Cortex of kidney (tissue), 1 donor: ENCODE measurements around the gene SLC1A2.

Experiments
- DNase-seq: peaks from one replicate; lab custom pipeline; 2025; lab: John Stamatoyannopoulos, UW

Gene SLC1A2

DNA sequence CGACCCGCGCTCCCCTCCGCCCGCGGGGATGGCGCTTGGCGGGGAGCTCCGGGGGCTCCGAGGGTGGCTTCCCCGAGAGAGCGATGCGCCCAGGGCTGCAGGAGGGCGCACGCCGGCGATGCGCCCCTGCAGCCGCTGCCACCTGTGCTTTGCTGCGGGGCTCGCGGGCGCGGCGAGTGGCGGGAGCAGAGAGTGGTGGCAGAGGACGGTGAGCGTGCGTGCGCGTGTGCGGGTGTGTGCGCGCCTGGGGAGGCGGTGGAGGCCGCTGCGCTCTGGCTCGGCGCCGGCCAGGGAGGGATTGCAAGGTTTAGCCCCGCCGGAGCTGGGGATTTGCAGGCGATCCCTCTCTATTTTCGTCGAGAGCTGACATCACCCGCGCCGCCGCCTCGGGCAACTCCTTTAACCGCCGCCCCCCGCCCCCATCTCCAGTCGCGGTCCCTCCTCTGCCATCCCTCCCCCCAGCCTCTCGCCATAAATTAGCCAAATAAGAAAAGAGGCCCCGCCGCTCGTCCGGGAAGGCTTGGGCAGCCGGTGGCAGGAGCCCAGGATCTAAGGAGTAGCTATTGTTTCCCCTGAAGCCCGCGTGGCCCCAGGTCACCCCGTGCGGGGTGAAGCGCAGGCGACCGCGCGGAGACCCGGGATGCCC is at the start of gene SLC1A2:
SLC1A2 (minus strand) TSS at position 375 of the 646 bp plus-strand sequence. CDS start 592 bp downstream, outside the sequence.
- no peak for DNase-seq

DNA sequence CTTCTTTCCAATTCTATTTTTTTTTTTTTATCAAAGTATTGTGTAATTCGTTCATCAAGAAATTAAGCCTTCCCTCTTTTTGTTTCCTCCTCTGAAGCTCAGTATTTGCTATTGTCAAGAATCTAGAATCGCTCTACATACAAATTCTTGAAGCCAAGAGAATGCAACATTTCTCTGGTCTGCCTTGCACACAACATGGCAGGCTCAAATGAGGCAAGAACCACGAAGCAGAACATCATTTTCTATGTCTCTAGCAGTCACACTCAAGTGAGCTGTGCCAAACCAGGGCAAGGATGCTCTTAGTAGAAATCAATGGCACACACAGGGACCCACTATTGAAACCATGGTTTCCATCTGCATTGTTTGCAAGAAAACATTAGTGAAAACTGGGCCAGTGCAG is 46.7 kb upstream of the SLC1A2 start:
- DNase-seq, result no peak

GRCh38 chr11:35464308-35464707 is 45.0 kb upstream of the SLC1A2 start:
- no peak for DNase-seq

- no peak for DNase-seq
Observed at GRCh38 chr11:35463331-35463751, 44.0 kb upstream of the SLC1A2 start.

GRCh38 chr11:35461917-35462538 is 42.7 kb upstream of the SLC1A2 start:
- no peak for DNase-seq

DNA sequence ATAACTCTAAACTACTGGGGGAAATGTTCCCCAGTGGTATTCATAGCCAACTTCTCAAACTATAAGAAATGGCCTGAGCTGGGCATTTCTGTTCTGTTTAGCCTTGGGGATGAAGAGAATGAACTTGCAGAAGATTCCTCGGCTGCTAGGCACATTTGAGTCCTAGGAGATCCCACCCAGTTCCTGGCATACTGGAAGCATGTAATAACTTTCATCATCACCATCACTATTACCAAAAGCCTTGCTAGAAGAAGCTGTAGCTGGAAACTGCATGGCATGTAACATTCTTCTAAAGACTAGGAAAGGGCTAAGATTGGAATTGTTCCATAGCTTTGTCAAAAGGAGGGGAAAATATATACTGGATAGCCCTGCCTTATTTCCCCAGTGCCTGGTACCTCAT is 40.1 kb upstream of the SLC1A2 start:
- DNase-seq, result no peak

- no peak for DNase-seq
Observed at GRCh38 chr11:35458846-35459245, 39.5 kb upstream of the SLC1A2 start.

DNA sequence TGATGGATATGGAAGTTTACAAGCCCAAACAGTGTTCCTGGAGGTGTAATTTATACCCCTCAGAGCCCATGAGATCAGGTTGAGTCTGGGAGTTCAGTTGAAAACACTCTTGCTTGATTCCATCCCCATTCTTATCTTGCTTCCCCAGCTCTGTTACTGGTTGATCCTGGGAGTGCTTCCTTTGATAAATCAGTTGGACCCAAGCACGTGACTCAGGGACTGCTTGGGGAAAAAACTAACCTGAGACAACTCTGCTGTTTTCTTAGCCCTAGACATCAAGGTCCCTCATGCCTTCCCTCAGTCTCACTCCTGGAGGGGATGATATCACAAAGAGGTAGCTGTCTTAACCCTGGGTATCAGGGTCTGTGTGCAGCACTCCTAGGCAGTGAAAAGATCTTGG is 35.0 kb upstream of the SLC1A2 start:
- DNase-seq, result no peak

- DNase-seq, result no peak
Observed at GRCh38 chr11:35436581-35437250, 17.4 kb upstream of the SLC1A2 start.

DNA sequence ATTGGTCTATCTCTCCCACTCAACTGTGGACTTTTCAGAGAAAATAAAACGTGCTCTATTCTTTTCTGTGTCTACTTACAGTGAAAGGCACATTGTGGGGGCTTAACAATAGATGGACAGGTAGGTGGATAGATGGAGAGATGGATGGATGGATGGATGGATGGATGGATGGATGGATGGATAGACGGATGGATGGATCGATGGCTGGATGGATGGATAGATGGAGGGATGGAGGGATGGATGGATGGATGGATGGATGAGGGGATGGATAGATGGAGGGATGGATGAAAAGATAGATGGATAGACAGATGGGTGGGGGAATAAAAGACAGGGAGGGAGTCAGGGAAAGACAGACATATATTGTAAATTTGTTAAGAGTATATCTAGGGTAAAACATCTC is 14.2 kb upstream of the SLC1A2 start:
- no peak for DNase-seq

GRCh38 chr11:35432464-35432863 is 13.1 kb upstream of the SLC1A2 start:
- DNase-seq, result no peak

DNA sequence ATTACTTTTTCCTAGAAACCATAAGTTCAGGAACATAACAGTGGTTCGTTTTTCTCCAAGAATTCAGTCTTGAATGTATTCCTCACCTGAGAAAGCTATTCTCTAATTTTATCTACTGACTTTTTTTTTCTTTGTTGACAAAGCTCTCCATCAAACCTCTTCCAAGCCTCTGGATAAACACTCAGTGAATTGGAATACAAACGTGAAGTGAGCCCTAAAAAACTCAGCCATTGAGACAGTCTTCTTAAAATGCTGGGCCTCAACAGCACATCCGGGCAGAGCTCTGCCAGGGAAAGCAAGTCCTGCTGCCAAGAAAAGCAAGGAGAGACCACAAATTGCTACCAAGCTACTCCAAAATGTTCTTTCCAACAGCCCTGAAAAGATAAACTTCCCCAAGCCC is 7.7 kb upstream of the SLC1A2 start:
- no peak for DNase-seq

- no peak for DNase-seq
Observed at GRCh38 chr11:35426351-35426750, 7.0 kb upstream of the SLC1A2 start.

DNA sequence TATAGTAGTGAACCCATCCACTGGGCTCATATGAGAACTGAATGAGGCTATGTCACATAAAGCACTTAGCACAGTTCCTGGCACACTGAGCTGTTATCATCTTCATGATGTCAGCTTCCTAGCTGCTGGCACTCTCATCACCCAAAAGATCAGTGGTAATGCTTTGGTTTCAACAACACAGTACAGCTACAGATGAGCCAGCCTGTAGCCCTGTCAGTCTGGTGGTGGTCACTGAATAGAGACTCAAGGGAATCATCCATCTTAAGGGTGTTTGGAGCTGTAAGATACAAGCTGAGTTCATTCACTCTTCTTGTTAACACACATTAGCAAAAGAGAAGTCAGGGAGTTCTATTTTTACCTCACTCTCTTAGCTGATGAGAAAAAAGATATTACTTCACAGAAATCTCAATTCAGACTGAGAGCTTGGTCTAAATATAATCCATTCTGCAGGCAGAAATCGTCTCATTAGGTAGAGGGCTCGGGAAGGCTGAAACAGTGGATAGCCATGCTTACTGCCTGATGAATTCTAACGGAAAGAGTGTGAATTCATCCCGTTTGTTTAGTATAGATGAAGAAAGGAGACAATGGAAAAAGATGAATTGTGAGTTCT is 6.3 kb upstream of the SLC1A2 start:
- DNase-seq, result no peak

- DNase-seq, result no peak
Observed at GRCh38 chr11:35424157-35424940, 5.0 kb upstream of the SLC1A2 start.

GRCh38 chr11:35420371-35420770 is 1.0 kb upstream of the SLC1A2 start:
- DNase-seq, result no peak

GRCh38 chr11:35419830-35420333 is 524 bp upstream of the SLC1A2 start:
- DNase-seq, result no peak

DNA sequence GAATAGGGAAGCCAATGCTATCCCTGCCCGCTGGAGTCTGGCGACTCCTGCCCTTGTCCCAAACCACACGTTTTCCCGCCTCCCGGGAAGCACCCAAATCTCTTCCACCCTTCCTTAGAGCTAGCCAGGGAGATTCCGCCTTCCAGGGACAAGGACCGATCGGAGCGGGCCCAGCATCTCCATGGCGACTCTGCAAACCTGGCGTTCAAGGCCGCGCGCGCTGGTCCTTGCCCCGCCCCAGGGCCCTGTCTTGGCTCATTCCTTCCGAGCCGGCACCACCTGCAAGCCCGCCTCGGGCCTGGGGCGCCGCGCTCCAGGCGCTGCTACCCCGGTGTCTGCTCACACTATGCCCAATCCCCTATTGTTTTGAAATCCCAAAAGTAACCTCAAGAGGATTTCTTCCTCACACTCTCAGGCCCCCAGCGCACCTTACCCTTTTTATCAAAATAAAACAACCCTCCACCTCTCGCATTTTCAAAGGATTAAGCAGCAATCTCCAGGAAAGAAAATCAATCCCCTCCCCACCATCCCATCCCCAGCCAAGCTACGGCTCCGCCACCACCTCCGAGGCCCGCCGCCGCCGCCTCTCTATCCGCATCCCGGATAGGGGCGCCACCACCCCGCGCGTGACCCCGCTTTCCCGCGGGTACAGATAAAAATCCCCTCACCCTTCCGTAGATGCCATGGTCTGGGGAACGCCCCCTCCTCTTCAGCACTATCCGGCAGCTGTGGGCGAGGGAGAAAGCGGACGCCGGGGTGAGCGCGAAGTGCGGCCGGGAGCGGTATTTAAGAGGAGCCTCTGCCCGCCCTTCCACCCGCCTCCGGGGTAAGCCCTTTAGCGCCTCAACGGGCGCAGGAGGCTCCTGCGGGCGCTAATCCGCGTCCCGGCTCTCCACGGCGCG is 825 bp downstream of the SLC1A2 start:
- no peak for DNase-seq

DNA sequence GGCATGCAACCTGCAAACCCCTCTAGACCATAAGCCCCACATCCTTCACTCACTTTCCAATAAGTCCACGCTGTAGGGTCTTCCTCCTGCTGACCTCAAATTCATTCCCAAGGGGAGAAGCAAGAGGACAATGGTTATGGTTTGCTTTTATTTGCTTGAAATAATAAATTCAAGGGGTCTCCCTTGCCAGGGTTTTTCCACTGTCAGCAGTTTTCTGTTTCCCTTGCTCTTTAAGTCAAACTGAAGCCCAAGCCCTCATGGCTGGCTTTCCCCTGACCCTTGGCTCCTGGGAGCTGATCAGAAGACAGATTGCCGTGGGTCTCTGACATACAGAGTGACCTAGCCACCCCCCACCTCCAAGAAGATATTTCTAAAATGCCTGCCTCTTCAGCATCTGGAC is 3.9 kb downstream of the SLC1A2 start:
- DNase-seq, result no peak

- no peak for DNase-seq
Observed at GRCh38 chr11:35414776-35415175, 4.6 kb downstream of the SLC1A2 start.

GRCh38 chr11:35414311-35414710 is 5.0 kb downstream of the SLC1A2 start:
- DNase-seq, result no peak
